Smooth muscle cell (in vitro differentiated cells): ENCODE results near the gene SPAG16. TPM values are rescaled to one million over a fixed set of nuclear protein-coding genes. Genes with fewer than 3 reads are reported as not detected.
A peak's percentile ranks its signal among the peaks of the same experiment; 100 is the strongest.

ENCODE experiments used
- DNase-seq: peaks from one replicate; lab custom pipeline; 2025; ENCODE audit not compliant: unreplicated experiment; lab: John Stamatoyannopoulos, UW
- H2AFZ ChIP-seq: fragments of 200-600 bp; sonication (generic); 2 replicates; pipeline ENCODE4 v1.6.0; 2016; ENCODE audit warnings: antibody characterized with exemption, low read depth, mild to moderate bottlenecking
- H3F3A ChIP-seq: fragments of 200-600 bp; sonication (generic); 2 replicates; pipeline ENCODE4 v1.6.0; 2017; ENCODE audit warnings: antibody characterized with exemption, low read depth
- H3K27ac ChIP-seq: fragments of 200-600 bp; sonication (generic); 2 replicates; pipeline ENCODE4 v1.5.1; 2016; ENCODE audit warnings: low read depth, mild to moderate bottlenecking
- H3K27me3 ChIP-seq: fragments of 200-600 bp; sonication (generic); 2 replicates; pipeline ENCODE4 v1.6.1; 2016; ENCODE audit warnings: low read depth, mild to moderate bottlenecking
- H3K36me3 ChIP-seq: fragments of 200-600 bp; sonication (generic); 2 replicates; pipeline ENCODE4 v1.5.1; 2016; ENCODE audit warnings: low read depth
- H3K4me1 ChIP-seq: fragments of 200-600 bp; sonication (generic); 2 replicates; pipeline ENCODE4 v1.5.1; 2016; ENCODE audit warnings: low read depth
- H3K4me2 ChIP-seq: fragments of 200-600 bp; sonication (generic); 2 replicates; pipeline ENCODE4 v1.6.0; 2016; ENCODE audit warnings: mild to moderate bottlenecking
- H3K4me3 ChIP-seq: fragments of 200-600 bp; sonication (generic); 2 replicates; pipeline ENCODE4 v1.5.1; 2016; ENCODE audit warnings: mild to moderate bottlenecking
- H3K79me2 ChIP-seq: fragments of 200-600 bp; sonication (generic); 2 replicates; pipeline ENCODE4 v1.6.0; 2016; ENCODE audit warnings: low read depth, mild to moderate bottlenecking
- H3K9ac ChIP-seq: fragments of 200-600 bp; sonication (generic); 2 replicates; pipeline ENCODE4 v1.6.0; 2016; ENCODE audit warnings: low read depth
- H3K9me3 ChIP-seq: fragments of 200-600 bp; sonication (generic); replicated peaks from 2 replicates; pipeline ENCODE4 v1.5.1; 2016; ENCODE audit warnings: low read depth
- H4K20me1 ChIP-seq: fragments of 200-600 bp; sonication (generic); 2 replicates; pipeline ENCODE4 v1.6.0; 2016; ENCODE audit warnings: low read depth
- CTCF ChIP-seq: fragments of 200-600 bp; sonication (generic); IDR thresholded peaks from 2 replicates; pipeline ENCODE4 v1.5.1; 2017; ENCODE audit warnings: borderline replicate concordance, mild to moderate bottlenecking, antibody characterized with exemption; ENCODE audit not compliant: insufficient read depth, poor library complexity, severe bottlenecking
- WGBS: methylation state at CpG from one replicate; pipeline ENCODE4 v1.1.7; 2016; ENCODE audit warnings: low lambda C conversion rate; 5-methylcytosine and 5-hydroxymethylcytosine counted together
- polyA plus RNA-seq: library from polyadenylated mRNA; unstranded; fragments of >200 nt; fragmentation: Nextera tagmentation; extraction: Ambion mirVana; gene quantifications from 2 replicates; pipeline ENCODE4 v1.2.1, GENCODE V29; 2016
- total RNA-seq: library from RNA; depleted of rRNA; stranded (reverse); fragments of >200 nt; gene quantifications from 2 replicates; pipeline ENCODE4 v1.2.3, GENCODE V29; 2014

SPAG16 gene
- total and polyA plus RNA-seq, 2 experiments from 2014 or later: 32.1 to 40.6 TPM

- 54% methylated on average over 13 of the region's 13 CpGs for WGBS
- Histone ChIP-seq H3K4me2 (no peak overlapping the region), H3K27ac (no peak overlapping the region), H3F3A (no peaks in the 10 kb centered on the region), H3K79me2 (no peaks in the 10 kb centered on the region), H3K36me3 (no peaks in the 10 kb centered on the region), H3K27me3 (peaks cover 3% of the 10 kb centered on the region), H3K9me3 (no peaks in the 10 kb centered on the region), H4K20me1 (no peaks in the 10 kb centered on the region), H3K4me1 (no peaks in the 10 kb centered on the region), H3K9ac (no peak overlapping the region), H2AFZ (no peak overlapping the region), H3K4me3 (no peak overlapping the region)
- no peak for TF ChIP-seq CTCF
- DNase-seq: no peak
Observed at GRCh38 chr2:214410128-214410775, 1126.0 kb downstream of the SPAG16 start.

- H3K27me3 ChIP-seq: peaks cover 3% of the 10 kb centered on the region
- no peak within 1 kb of the TSS for H3K9ac ChIP-seq
- H4K20me1 ChIP-seq: no peaks in the 10 kb centered on the region
- no peaks in the 10 kb centered on the region for H3K9me3 ChIP-seq
- no peak for TF ChIP-seq CTCF
- no peaks in the 10 kb centered on the region for H3K36me3 ChIP-seq
- H3K4me3 ChIP-seq: no peak within 1 kb of the TSS
- WGBS: 18% methylated on average over 19 of the region's 19 CpGs
- H2AFZ ChIP-seq: no peak within 1 kb of the TSS
- DNase-seq: peak; percentile 43
- no peak within 1 kb of the TSS for H3K4me2 ChIP-seq
- no peaks in the 10 kb centered on the region for H3K79me2 ChIP-seq
- no peaks in the 10 kb centered on the region for H3K4me1 ChIP-seq
- H3F3A ChIP-seq: no peaks in the 10 kb centered on the region
- H3K27ac ChIP-seq: no peak within 1 kb of the TSS
Observed at GRCh38 chr2:214410918-214411554, 1126.8 kb downstream of the SPAG16 start, which contains the start of gene VWC2L. VWC2L (plus strand) TSS chr2:214411054; CDS start chr2:214414194, 3,140 bp downstream.

GRCh38 chr2:214412679-214413078, 1128.4 kb downstream of the SPAG16 start:
- WGBS: 77% methylated on average over 1 of the region's 1 CpG
- Histone ChIP-seq H3K4me3 (no peak overlapping the region), H3K79me2 (no peaks in the 10 kb centered on the region), H4K20me1 (no peaks in the 10 kb centered on the region), H3K9ac (no peak overlapping the region), H3K4me1 (no peaks in the 10 kb centered on the region), H3K4me2 (no peak overlapping the region), H3K9me3 (no peaks in the 10 kb centered on the region), H3K36me3 (no peaks in the 10 kb centered on the region), H2AFZ (no peak overlapping the region), H3K27me3 (peaks cover 3% of the 10 kb centered on the region), H3K27ac (no peak overlapping the region), H3F3A (no peaks in the 10 kb centered on the region)
- TF ChIP-seq CTCF: no peak
- DNase-seq: no peak

- Histone ChIP-seq H3K4me1 (no peaks in the 10 kb centered on the region), H3F3A (no peaks in the 10 kb centered on the region), H2AFZ (no peak overlapping the region), H3K79me2 (no peaks in the 10 kb centered on the region), H3K9ac (no peak overlapping the region), H3K36me3 (no peaks in the 10 kb centered on the region), H4K20me1 (no peaks in the 10 kb centered on the region), H3K27ac (no peak overlapping the region), H3K4me2 (no peak overlapping the region), H3K4me3 (no peak overlapping the region), H3K9me3 (no peaks in the 10 kb centered on the region), H3K27me3 (no peaks in the 10 kb centered on the region)
- DNase-seq: no peak
- TF ChIP-seq CTCF: no peak
- 98% methylated on average over 4 of the region's 4 CpGs for WGBS
Observed at GRCh38 chr2:214436470-214436869, 1152.2 kb downstream of the SPAG16 start.
